Right atrium auricular region (tissue), 2 donors: ENCODE measurements around the gene MAPK8IP1. TPM values are rescaled to one million over a fixed set of nuclear protein-coding genes. Genes with fewer than 3 reads are reported as not detected.

ENCODE experiments used
- DNase-seq: peaks from one replicate; pipeline ENCODE4 v3.0.0-alpha.2; 2019; ENCODE audit warnings: low spot score
- H3K27ac ChIP-seq, 2 donors: fragments of 200-600 bp; sonication (generic); 1 replicate in 1 of 2; 2 replicates in 1 of 2; pipeline ENCODE4 v1.5.1; 2016 to 2019
- H3K27me3 ChIP-seq, 2 donors: fragments of 200-600 bp; sonication (generic); one replicate each; pipeline versions ENCODE4 v1.5.1 to v1.6.0; 2017 to 2019
- H3K36me3 ChIP-seq: fragments of 200-600 bp; sonication (generic); one replicate; pipeline ENCODE4 v1.5.1; 2016
- H3K4me1 ChIP-seq, 2 donors: fragments of 200-600 bp; sonication (generic); one replicate each; pipeline versions ENCODE4 v1.5.1 to v1.6.0; 2017 to 2019
- H3K4me3 ChIP-seq, 2 donors: fragments of 200-600 bp; sonication (generic); 1 replicate in 1 of 2; 2 replicates in 1 of 2; pipeline ENCODE4 v1.5.1; 2017 to 2019; ENCODE audit warnings: mild to moderate bottlenecking in 1 of 2, moderate library complexity in 1 of 2
- H3K9me3 ChIP-seq, 2 donors: fragments of 200-600 bp; sonication (generic); one replicate each; pipeline ENCODE4 v1.5.1; 2019
- CTCF ChIP-seq, 2 donors: fragments of 200-600 bp; sonication (generic); IDR thresholded peaks; one replicate each; pipeline ENCODE4 v1.5.1; 2019; ENCODE audit warnings: antibody characterized with exemption in 2 of 2
- total RNA-seq, 2 donors: library from RNA; depleted of rRNA; stranded (reverse); fragments of >200 nt; gene quantifications; one replicate each; pipeline ENCODE4 v1.1.0, GENCODE V29; 2016

Gene MAPK8IP1
- total RNA-seq, 2 donors from 2014 or later, result 7.3 to 8.9 TPM

- peaks cover 38% of the 10 kb centered on the region for H3K36me3 ChIP-seq
- peak overlapping the region; percentile 71 to 78 for H3K4me3 ChIP-seq
- no peak for TF ChIP-seq CTCF (IDR thresholded peaks at IDR 0.05)
- peak overlapping the region; percentile 84 to 87 for H3K27ac ChIP-seq
- peaks cover 2 to 4% of the 10 kb centered on the region in 2 donors for H3K27me3 ChIP-seq
- H3K9me3 ChIP-seq, result no peaks in the 10 kb centered on the region
- H3K4me1 ChIP-seq, result peaks cover 0 to 32% of the 10 kb centered on the region in 2 donors
- no peak for DNase-seq
These were observed 31.8 kb downstream of the MAPK8IP1 start for GRCh38 chr11:45917286-45917622.

- peak within 1 kb of the TSS; percentile 84 to 87 for H3K27ac ChIP-seq
- peaks cover 0 to 37% of the 10 kb centered on the region in 2 donors for H3K4me1 ChIP-seq
- no peak for TF ChIP-seq CTCF (IDR thresholded peaks at IDR 0.05)
- peaks cover 33% of the 10 kb centered on the region for H3K36me3 ChIP-seq
- DNase-seq, result peak; percentile 97
- H3K4me3 ChIP-seq, result peak within 1 kb of the TSS; percentile 71 to 78
- H3K9me3 ChIP-seq, result no peaks in the 10 kb centered on the region
- peaks cover 5 to 7% of the 10 kb centered on the region in 2 donors for H3K27me3 ChIP-seq
These were observed 32.3 kb downstream of the MAPK8IP1 start, which contains the start of gene PEX16 for GRCh38 chr11:45917623-45918330. PEX16 (minus strand) TSS chr11:45917877; CDS start chr11:45917811, 66 bp downstream.

- no peaks in the 10 kb centered on the region for H3K9me3 ChIP-seq
- DNase-seq, result peak; percentile 87
- TF ChIP-seq CTCF (IDR thresholded peaks at IDR 0.05), result no peak
- peak overlapping the region; percentile 71 to 78 for H3K4me3 ChIP-seq
- H3K27ac ChIP-seq, result peak overlapping the region; percentile 84 to 87
- H3K36me3 ChIP-seq, result peaks cover 26% of the 10 kb centered on the region
- peaks cover 5 to 13% of the 10 kb centered on the region in 2 donors for H3K27me3 ChIP-seq
- H3K4me1 ChIP-seq, result peaks cover 0 to 44% of the 10 kb centered on the region in 2 donors
These were observed 33.0 kb downstream of the MAPK8IP1 start for GRCh38 chr11:45918331-45918941.

- Histone ChIP-seq H3K27me3 (peaks cover 5 to 13% of the 10 kb centered on the region in 2 donors), H3K27ac (peak overlapping the region; percentile 84 to 87), H3K9me3 (no peaks in the 10 kb centered on the region), H3K4me1 (peaks cover 0 to 45% of the 10 kb centered on the region in 2 donors), H3K36me3 (peaks cover 19% of the 10 kb centered on the region), H3K4me3 (peak overlapping the region; percentile 71 to 78)
- no peak for TF ChIP-seq CTCF (IDR thresholded peaks at IDR 0.05)
- DNase-seq, result no peak
These were observed 33.7 kb downstream of the MAPK8IP1 start for GRCh38 chr11:45918962-45919675.

- Histone ChIP-seq H3K4me1 (peaks cover 0 to 45% of the 10 kb centered on the region in 2 donors), H3K27ac (no peak overlapping the region)
These were observed 34.5 kb downstream of the MAPK8IP1 start for GRCh38 chr11:45919806-45920530.

More at GRCh38 chr11:45919806-45920530, 34.5 kb downstream of the MAPK8IP1 start:
- no peak for TF ChIP-seq CTCF (IDR thresholded peaks at IDR 0.05)
- DNase-seq, result no peak
- peaks cover 11% of the 10 kb centered on the region for H3K36me3 ChIP-seq
- H3K27me3 ChIP-seq, result peaks cover 5 to 13% of the 10 kb centered on the region in 2 donors
- H3K9me3 ChIP-seq, result no peaks in the 10 kb centered on the region
- H3K4me3 ChIP-seq, result no peak overlapping the region
